C4-2B (cell line): ENCODE data around the gene RABGGTA.

Experiments used
- CTCF ChIP-seq: fragments of 450-650 bp; conservative IDR thresholded peaks from 2 replicates; pipeline ENCODE4 v1.5.1; 2017; ENCODE audit warnings: mild to moderate bottlenecking
- ZFX ChIP-seq: fragments of 450-650 bp; IDR thresholded peaks from 2 replicates; pipeline ENCODE4 v1.6.1; 2017

GRCh38 chr14:24270537-24271133 lies 762 bp downstream of the RABGGTA start:
- no peak for TF ChIP-seq CTCF
- TF ChIP-seq ZFX = no peak
